Osteoblast (primary cell): ENCODE results near the gene B9D2. TPM values are rescaled to one million over a fixed set of nuclear protein-coding genes. Genes with fewer than 3 reads are reported as not detected.

ENCODE experiments used
- DNase-seq: peaks from one replicate; pipeline ENCODE4 v3.0.0; 2011; ENCODE audit warnings: low spot score, mixed read lengths; ENCODE audit not compliant: insufficient read length; ENCODE audit errors: missing footprints
- H2AFZ ChIP-seq: 2 replicates; pipeline ENCODE4 v1.6.0; 2011; ENCODE audit warnings: mild to moderate bottlenecking, low read length
- H3K27ac ChIP-seq: 2 replicates; pipeline ENCODE4 v1.5.1; 2011; ENCODE audit warnings: mild to moderate bottlenecking, low read depth, low read length, moderate library complexity
- H3K27me3 ChIP-seq: 2 replicates; pipeline ENCODE4 v1.6.0; 2012; ENCODE audit warnings: mild to moderate bottlenecking, control low read depth, inconsistent platforms, low read length, moderate library complexity; ENCODE audit not compliant: insufficient read depth
- H3K36me3 ChIP-seq: 2 replicates; pipeline ENCODE4 v1.5.1; 2011; ENCODE audit warnings: mild to moderate bottlenecking, low read length, control low read depth, moderate library complexity; ENCODE audit not compliant: insufficient read depth
- H3K4me1 ChIP-seq: 2 replicates; pipeline ENCODE4 v1.5.1; 2011; ENCODE audit warnings: mild to moderate bottlenecking, low read length, control low read depth, moderate library complexity; ENCODE audit not compliant: insufficient read depth
- H3K4me2 ChIP-seq: 2 replicates; pipeline ENCODE4 v1.6.0; 2011; ENCODE audit warnings: mild to moderate bottlenecking, low read length; ENCODE audit not compliant: insufficient read depth
- H3K4me3 ChIP-seq: fragments of 200-600 bp; sonication (generic); 3 replicates; pipeline ENCODE4 v1.5.1; 2012; ENCODE audit warnings: mild to moderate bottlenecking, low read length, inconsistent platforms; ENCODE audit not compliant: insufficient read depth
- H3K79me2 ChIP-seq: 2 replicates; pipeline ENCODE4 v1.6.0; 2012; ENCODE audit warnings: mild to moderate bottlenecking, low read length, control low read depth, inconsistent platforms; ENCODE audit not compliant: insufficient read depth
- H3K9me3 ChIP-seq: 2 replicates; pipeline ENCODE4 v1.5.1; 2011; ENCODE audit warnings: low read depth, low read length, control low read depth
- H4K20me1 ChIP-seq: 2 replicates; pipeline ENCODE4 v1.6.0; 2012; ENCODE audit warnings: mild to moderate bottlenecking, low read length, control low read depth; ENCODE audit not compliant: insufficient read depth
- total RNA-seq: library from RNA; depleted of rRNA; stranded (reverse); fragments of >200 nt; gene quantifications from 2 replicates; pipeline ENCODE4 v1.2.3, GENCODE V29; 2012
- TF ChIP-seq, protein P1 (sequence below): IDR thresholded peaks from 2 replicates; pipeline ENCODE4 v1.5.1; 2011; ENCODE audit warnings: mild to moderate bottlenecking, low read depth, low read length, moderate library complexity; ENCODE audit errors: extremely low read depth

B9D2 gene
- total RNA-seq, 1 donor, result 6.5 TPM

DNA sequence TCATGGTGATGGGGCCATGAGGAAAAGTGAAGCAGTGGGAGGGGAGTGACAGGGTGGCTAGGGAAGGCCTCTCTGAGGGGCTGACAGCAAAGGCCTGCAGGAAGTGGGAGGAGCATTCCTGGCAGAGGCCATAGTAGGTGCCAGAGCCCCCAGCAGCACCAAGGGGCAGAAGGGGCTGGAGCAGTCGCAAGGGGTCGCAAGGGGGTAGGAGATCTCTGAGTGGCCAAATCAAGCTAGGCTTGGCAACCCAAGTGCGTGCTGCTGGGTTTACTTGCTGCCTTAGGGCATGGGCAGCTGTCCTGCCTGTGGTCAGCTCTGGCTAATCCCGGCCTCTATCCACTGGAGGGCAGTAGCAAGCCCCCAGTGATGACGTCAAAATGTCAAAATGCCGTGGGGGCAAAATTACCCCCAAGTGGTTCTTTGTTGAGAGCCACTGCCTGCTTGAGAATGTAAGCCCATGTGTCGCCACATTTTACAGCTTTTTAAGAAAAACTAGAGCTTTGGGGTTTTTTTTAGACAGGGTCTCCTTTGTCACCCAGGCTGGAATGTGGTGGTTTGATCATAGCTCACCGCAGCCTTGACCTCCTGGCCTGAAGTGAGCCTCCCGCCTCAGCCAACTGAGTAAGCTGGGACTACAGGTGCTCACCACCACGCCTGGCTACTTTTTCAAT lies 42.2 kb downstream of the B9D2 start:
- H3K9me3 ChIP-seq, result no peaks in the 10 kb centered on the region
- H3K36me3 ChIP-seq, result peaks cover 37% of the 10 kb centered on the region
- peaks cover 54% of the 10 kb centered on the region for H3K4me1 ChIP-seq
- DNase-seq, result peak; percentile 99
- peaks cover 18% of the 10 kb centered on the region for H4K20me1 ChIP-seq
- no peaks in the 10 kb centered on the region for H3K27me3 ChIP-seq
- no peak overlapping the region for H2AFZ ChIP-seq
- TF ChIP-seq, protein P1, sequence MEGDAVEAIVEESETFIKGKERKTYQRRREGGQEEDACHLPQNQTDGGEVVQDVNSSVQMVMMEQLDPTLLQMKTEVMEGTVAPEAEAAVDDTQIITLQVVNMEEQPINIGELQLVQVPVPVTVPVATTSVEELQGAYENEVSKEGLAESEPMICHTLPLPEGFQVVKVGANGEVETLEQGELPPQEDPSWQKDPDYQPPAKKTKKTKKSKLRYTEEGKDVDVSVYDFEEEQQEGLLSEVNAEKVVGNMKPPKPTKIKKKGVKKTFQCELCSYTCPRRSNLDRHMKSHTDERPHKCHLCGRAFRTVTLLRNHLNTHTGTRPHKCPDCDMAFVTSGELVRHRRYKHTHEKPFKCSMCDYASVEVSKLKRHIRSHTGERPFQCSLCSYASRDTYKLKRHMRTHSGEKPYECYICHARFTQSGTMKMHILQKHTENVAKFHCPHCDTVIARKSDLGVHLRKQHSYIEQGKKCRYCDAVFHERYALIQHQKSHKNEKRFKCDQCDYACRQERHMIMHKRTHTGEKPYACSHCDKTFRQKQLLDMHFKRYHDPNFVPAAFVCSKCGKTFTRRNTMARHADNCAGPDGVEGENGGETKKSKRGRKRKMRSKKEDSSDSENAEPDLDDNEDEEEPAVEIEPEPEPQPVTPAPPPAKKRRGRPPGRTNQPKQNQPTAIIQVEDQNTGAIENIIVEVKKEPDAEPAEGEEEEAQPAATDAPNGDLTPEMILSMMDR, result peak; percentile 91
- peak overlapping the region; percentile 100 for H3K27ac ChIP-seq
- no peak overlapping the region for H3K4me2 ChIP-seq
- peaks cover 4% of the 10 kb centered on the region for H3K79me2 ChIP-seq
- H3K4me3 ChIP-seq, result no peak overlapping the region

DNA sequence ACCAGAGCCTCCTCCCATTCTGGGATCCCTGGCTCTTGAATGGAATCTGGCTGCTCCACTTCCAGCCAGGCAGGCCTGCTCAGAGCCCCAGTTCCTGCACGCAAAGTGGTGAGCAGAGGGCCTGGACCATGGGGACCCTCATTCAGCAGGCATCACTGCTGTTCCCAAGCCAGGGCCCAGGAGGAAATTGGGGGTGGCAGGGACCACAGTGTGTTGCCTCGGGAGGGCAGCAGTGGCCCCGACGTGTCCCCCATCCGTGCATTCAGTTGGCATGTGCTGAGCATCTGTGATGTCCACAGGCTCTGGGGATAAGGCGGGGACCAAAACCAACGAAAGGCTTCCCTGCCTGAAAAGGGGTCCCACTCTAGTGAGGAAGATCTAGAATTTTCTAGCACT lies 42.7 kb downstream of the B9D2 start:
- TF ChIP-seq, protein P1, result no peak
- H3K9me3 ChIP-seq, result no peaks in the 10 kb centered on the region
- peak; percentile 76 for DNase-seq
- H3K27me3 ChIP-seq, result no peaks in the 10 kb centered on the region
- H3K4me1 ChIP-seq, result peaks cover 49% of the 10 kb centered on the region
- peaks cover 9% of the 10 kb centered on the region for H3K79me2 ChIP-seq
- peaks cover 42% of the 10 kb centered on the region for H3K36me3 ChIP-seq
- H4K20me1 ChIP-seq, result peaks cover 19% of the 10 kb centered on the region
- no peak overlapping the region for H2AFZ ChIP-seq
- H3K4me2 ChIP-seq, result no peak overlapping the region
- H3K4me3 ChIP-seq, result no peak overlapping the region
- H3K27ac ChIP-seq, result peak overlapping the region; percentile 100

DNA sequence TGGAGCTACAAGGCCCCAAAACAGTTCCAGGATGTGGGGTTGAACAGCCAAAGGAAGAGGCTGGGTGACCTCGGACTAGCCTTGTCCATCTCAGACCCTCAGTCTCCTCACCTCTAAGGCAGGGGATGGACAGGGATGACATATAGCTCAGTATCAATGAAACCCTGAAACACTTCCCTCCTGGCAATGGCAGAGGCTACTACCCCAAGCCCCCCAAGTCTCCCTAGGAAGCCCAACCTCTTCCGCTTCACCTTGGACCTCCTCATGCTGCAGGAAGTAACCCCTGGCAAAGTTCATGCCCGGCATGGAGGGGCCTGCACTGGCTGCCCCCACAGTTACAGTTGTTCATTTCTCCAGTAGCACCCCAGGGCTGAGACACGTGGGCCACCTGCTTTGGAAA lies 43.4 kb downstream of the B9D2 start:
- H3K4me3 ChIP-seq, result no peak overlapping the region
- peak; percentile 60 for DNase-seq
- H3K79me2 ChIP-seq, result peaks cover 12% of the 10 kb centered on the region
- H3K4me1 ChIP-seq, result peaks cover 42% of the 10 kb centered on the region
- peaks cover 24% of the 10 kb centered on the region for H4K20me1 ChIP-seq
- H3K27ac ChIP-seq, result peak overlapping the region; percentile 29
- H3K4me2 ChIP-seq, result no peak overlapping the region
- H3K27me3 ChIP-seq, result no peaks in the 10 kb centered on the region
- H3K9me3 ChIP-seq, result no peaks in the 10 kb centered on the region
- H3K36me3 ChIP-seq, result peaks cover 49% of the 10 kb centered on the region
- TF ChIP-seq, protein P1, result no peak
- no peak overlapping the region for H2AFZ ChIP-seq

DNA sequence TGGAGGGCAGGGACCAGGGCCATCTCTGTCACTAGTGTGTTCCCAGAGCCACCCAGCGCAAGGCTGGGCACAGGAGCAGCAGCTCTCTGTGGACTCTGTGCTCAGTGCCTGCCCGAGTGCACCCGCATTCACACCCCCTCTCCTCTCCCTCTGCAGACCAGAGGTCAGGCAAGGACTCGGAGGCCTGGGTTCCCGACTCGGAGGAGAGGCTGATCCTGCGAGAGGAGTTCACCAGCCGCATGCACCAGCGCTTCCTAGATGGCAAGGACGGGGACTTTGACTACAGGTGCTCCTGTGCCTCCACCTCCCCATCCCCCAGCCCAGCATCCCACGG lies 43.8 kb downstream of the B9D2 start:
- peaks cover 24% of the 10 kb centered on the region for H4K20me1 ChIP-seq
- H3K36me3 ChIP-seq, result peaks cover 49% of the 10 kb centered on the region
- no peak overlapping the region for H2AFZ ChIP-seq

More for the DNA sequence above, 43.8 kb downstream of the B9D2 start:
- H3K27ac ChIP-seq, result no peak overlapping the region
- H3K4me1 ChIP-seq, result peaks cover 38% of the 10 kb centered on the region
- peaks cover 12% of the 10 kb centered on the region for H3K79me2 ChIP-seq
- no peak overlapping the region for H3K4me3 ChIP-seq
- H3K9me3 ChIP-seq, result no peaks in the 10 kb centered on the region
- no peak overlapping the region for H3K4me2 ChIP-seq
- TF ChIP-seq, protein P1, result no peak
- H3K27me3 ChIP-seq, result no peaks in the 10 kb centered on the region
- no peak for DNase-seq
